Measurements from ENCODE around the gene EGFL7.
A peak's percentile ranks its signal among the peaks of the same experiment; 100 is the strongest.
"Not testable (repeated sequence)": the region's sequence is repeated elsewhere in the genome, so short reads cannot be mapped to it uniquely, and the experiment has no call there.

Gene EGFL7

GRCh38 chr9:136697821-136698526, 35.3 kb downstream of the EGFL7 start:
- no peak for DNase-seq

GRCh38 chr9:136698635-136699246, 36.0 kb downstream of the EGFL7 start:
- DNase-seq = no peak

GRCh38 chr9:136700304-136700703, 37.6 kb downstream of the EGFL7 start:
- DNase-seq = no peak

GRCh38 chr9:136700959-136701667, 38.4 kb downstream of the EGFL7 start:
- DNase-seq = no peak

GRCh38 chr9:136701668-136702053, 38.9 kb downstream of the EGFL7 start:
- no peak for DNase-seq

- no peak for DNase-seq
These were observed 40.7 kb downstream of the EGFL7 start for GRCh38 chr9:136703276-136703860.

- DNase-seq = not testable (repeated sequence)
These were observed 42.0 kb downstream of the EGFL7 start for GRCh38 chr9:136704741-136705140.

GRCh38 chr9:136705564-136705963, 42.8 kb downstream of the EGFL7 start:
- DNase-seq = no peak

GRCh38 chr9:136707011-136707410, 44.3 kb downstream of the EGFL7 start:
- no peak for DNase-seq

GRCh38 chr9:136707849-136708517, 45.3 kb downstream of the EGFL7 start:
- DNase-seq = no peak

- DNase-seq = no peak
These were observed 46.9 kb downstream of the EGFL7 start for GRCh38 chr9:136709454-136710109.

- no peak for DNase-seq
These were observed 47.8 kb downstream of the EGFL7 start for GRCh38 chr9:136710543-136710942.

- DNase-seq = not testable (repeated sequence)
These were observed 48.5 kb downstream of the EGFL7 start for GRCh38 chr9:136711219-136711648.

GRCh38 chr9:136711751-136712689, 49.3 kb downstream of the EGFL7 start, which contains the start of gene DIPK1B:
Gene DIPK1B (plus strand): TSS chr9:136712572. CDS start chr9:136712666, 94 bp downstream.
- peak; percentile 89 for DNase-seq

- no peak for DNase-seq
These were observed 50.2 kb downstream of the EGFL7 start for GRCh38 chr9:136712690-136713544.

- DNase-seq = no peak
These were observed 50.8 kb downstream of the EGFL7 start for GRCh38 chr9:136713550-136713949.

GRCh38 chr9:136714096-136714892, 51.6 kb downstream of the EGFL7 start:
- no peak for DNase-seq

- DNase-seq = peak; percentile 13
These were observed 52.2 kb downstream of the EGFL7 start for GRCh38 chr9:136714893-136715274.

- DNase-seq = no peak
These were observed 54.7 kb downstream of the EGFL7 start for GRCh38 chr9:136717399-136717798.
